Measurements from ENCODE around the gene DEAF1. TPM values are rescaled to one million over a fixed set of nuclear protein-coding genes. Genes with fewer than 3 reads are reported as not detected.

Gene DEAF1
- total RNA-seq, 2 experiments from 2014 or later: 59.1 to 59.3 TPM

GRCh38 chr11:733072-733471 is 38.0 kb upstream of the DEAF1 start:
- CTCF ChIA-PET: interaction anchor here (1.3 kb wide), 1 partner anchor 37 kb away, joined by 3 read pairs; no protein-coding TSS in a partner anchor
- H3K4me3 Mint-ChIP-seq: no peak overlapping the region
- no peaks in the 10 kb centered on the region for H3K9me3 Mint-ChIP-seq

GRCh38 chr11:729492-730074 is 34.6 kb upstream of the DEAF1 start:
- Mint-ChIP-seq H3K4me1 (ENCODE audit: low read depth) (peaks cover 8% of the 10 kb centered on the region), H3K4me3 (no peak overlapping the region), H3K36me3 (ENCODE audit: low read depth) (no peaks in the 10 kb centered on the region), H3K9me3 (no peaks in the 10 kb centered on the region), H3K27me3 (peaks cover under 1% of the 10 kb centered on the region), H3K27ac (no peak overlapping the region)
- DNase-seq (no peak), ATAC-seq (no peak)
- ChIA-PET CTCF (interaction anchor here (2.1 kb wide), 1 partner anchor 36 kb away, joined by 5 read pairs; no protein-coding TSS in a partner anchor), POLR2A (no interaction called here)
- intact Hi-C loops (cut with micrococcal nuclease): loop anchor here (5.0 kb wide), 1 partner anchor 172 kb away; no protein-coding TSS in a partner anchor
- TF ChIP-seq CTCF (IDR thresholded peaks at IDR 0.05): no peak

More at GRCh38 chr11:733072-733471, 38.0 kb upstream of the DEAF1 start:
- intact Hi-C loops (cut with micrococcal nuclease): no loop called here
- Mint-ChIP-seq H3K27me3 (peaks cover 2% of the 10 kb centered on the region), H3K27ac (no peak overlapping the region), H3K4me1 (ENCODE audit: low read depth) (peaks cover 13% of the 10 kb centered on the region), H3K36me3 (ENCODE audit: low read depth) (no peaks in the 10 kb centered on the region)
- ATAC-seq (no peak), DNase-seq (no peak)
- POLR2A ChIA-PET: interaction anchor here (0.9 kb wide), 1 partner anchor 13 kb away, joined by 3 read pairs; no protein-coding TSS in a partner anchor
- no peak for TF ChIP-seq CTCF (IDR thresholded peaks at IDR 0.05)

- no peak for TF ChIP-seq CTCF (IDR thresholded peaks at IDR 0.05)
- Mint-ChIP-seq H3K9me3 (no peaks in the 10 kb centered on the region), H3K27me3 (peaks cover 3% of the 10 kb centered on the region), H3K36me3 (ENCODE audit: low read depth) (no peaks in the 10 kb centered on the region), H3K27ac (no peak overlapping the region), H3K4me1 (ENCODE audit: low read depth) (peaks cover 11% of the 10 kb centered on the region), H3K4me3 (no peak overlapping the region)
- DNase-seq (no peak), ATAC-seq (no peak)
- ChIA-PET CTCF (interaction anchor here (0.5 to 10.0 kb wide), 6 partner anchors 37 to 174 kb away, joined by 3 to 73 read pairs (median 4); no protein-coding TSS in a partner anchor), POLR2A (interaction anchor here (0.7 to 1.5 kb wide), 4 partner anchors 22 to 173 kb away, joined by 3 to 5 read pairs (median 4); no protein-coding TSS in a partner anchor)
- intact Hi-C loops (cut with micrococcal nuclease): loop anchor here (5.0 kb wide), 1 partner anchor 172 kb away; no protein-coding TSS in a partner anchor
Observed at GRCh38 chr11:728901-729491, 34.0 kb upstream of the DEAF1 start.

GRCh38 chr11:727859-728748 is 33.1 kb upstream of the DEAF1 start:
- Mint-ChIP-seq H3K36me3 (ENCODE audit: low read depth) (no peaks in the 10 kb centered on the region), H3K27me3 (peaks cover 8% of the 10 kb centered on the region), H3K4me3 (no peak overlapping the region), H3K9me3 (no peaks in the 10 kb centered on the region), H3K27ac (no peak overlapping the region), H3K4me1 (ENCODE audit: low read depth) (peaks cover 13% of the 10 kb centered on the region)
- intact Hi-C loops (cut with micrococcal nuclease): loop anchor here (5.0 kb wide), 1 partner anchor 171 kb away; no protein-coding TSS in a partner anchor
- POLR2A ChIA-PET: interaction anchor here (0.7 to 2.4 kb wide), 6 partner anchors 23 to 172 kb away, joined by 3 to 10 read pairs (median 4); partner anchors contain the start of genes DEAF1 and TMEM80
- CTCF ChIA-PET: interaction anchor here (0.5 to 10.0 kb wide), 18 partner anchors 10 to 222 kb away, joined by 3 to 73 read pairs (median 5); partner anchors contain the start of genes DEAF1, RNH1, TALDO1 and TMEM80
- TF ChIP-seq CTCF (IDR thresholded peaks at IDR 0.05): peak; percentile 98
- DNase-seq: peak; percentile 92
- peak; percentile 83 for ATAC-seq

All from activated CD8-positive, alpha-beta T cell treated with anti-CD3 and anti-CD28 coated beads for 36 hours (primary cell).